H9 (cell line): ENCODE data around the gene PKDCC. TPM values are rescaled to one million over a fixed set of nuclear protein-coding genes. Genes with fewer than 3 reads are reported as not detected.

ENCODE experiments used
- DNase-seq: peaks from one replicate; pipeline ENCODE4 v3.0.0-alpha.2; 2017
- H2AFZ ChIP-seq: one replicate; pipeline ENCODE4 v1.6.1; 2013; ENCODE audit warnings: mild to moderate bottlenecking, low read length, control low read depth, moderate library complexity
- H2AK5ac ChIP-seq: 2 replicates; pipeline ENCODE4 v1.6.1; 2013; ENCODE audit warnings: low read length, control low read depth, mixed read lengths; ENCODE audit not compliant: insufficient read length
- H2BK120ac ChIP-seq: one replicate; pipeline ENCODE4 v1.6.1; 2013; ENCODE audit warnings: low read depth, mild to moderate bottlenecking, low read length, control low read depth, inconsistent platforms; ENCODE audit not compliant: poor library complexity, severe bottlenecking
- H2BK12ac ChIP-seq: 2 replicates; pipeline ENCODE4 v1.6.1; 2013; ENCODE audit warnings: low read length, control low read depth, mixed read lengths, low read depth; ENCODE audit not compliant: insufficient read length
- H2BK15ac ChIP-seq: 2 replicates; pipeline ENCODE4 v1.6.1; 2013; ENCODE audit warnings: low read depth, low read length, control low read depth
- H2BK20ac ChIP-seq: one replicate; pipeline ENCODE4 v1.6.1; 2013; ENCODE audit warnings: low read depth, mild to moderate bottlenecking, low read length, control low read depth, inconsistent platforms; ENCODE audit not compliant: poor library complexity, severe bottlenecking
- H2BK5ac ChIP-seq: 2 replicates; pipeline ENCODE4 v1.6.1; 2013; ENCODE audit warnings: low read length, control low read depth, mixed read lengths; ENCODE audit not compliant: insufficient read length
- H3K14ac ChIP-seq: 2 replicates; pipeline ENCODE4 v1.6.1; 2013; ENCODE audit warnings: low read length, control low read depth; ENCODE audit not compliant: insufficient read depth
- H3K18ac ChIP-seq: 2 replicates; pipeline ENCODE4 v1.6.1; 2013; ENCODE audit warnings: low read depth, mild to moderate bottlenecking, mixed read lengths, low read length, control low read depth; ENCODE audit not compliant: insufficient read length
- H3K23ac ChIP-seq: 2 replicates; pipeline ENCODE4 v1.6.1; 2013; ENCODE audit warnings: low read length, control low read depth, mixed read lengths, low read depth; ENCODE audit not compliant: insufficient read length
- H3K23me2 ChIP-seq: 2 replicates; pipeline ENCODE4 v1.6.1; 2013; ENCODE audit warnings: low read depth, mild to moderate bottlenecking, mixed read lengths, low read length, control low read depth; ENCODE audit not compliant: insufficient read length, poor library complexity, severe bottlenecking
- H3K27ac ChIP-seq: 2 replicates; pipeline ENCODE4 v1.5.1; 2013; ENCODE audit warnings: low read length, control low read depth, mixed read lengths, low read depth; ENCODE audit not compliant: insufficient read length
- H3K27me3 ChIP-seq: 2 replicates; pipeline ENCODE4 v1.6.1; 2013; ENCODE audit warnings: low read length, control low read depth, inconsistent platforms; ENCODE audit not compliant: insufficient read depth
- H3K4ac ChIP-seq: 2 replicates; pipeline ENCODE4 v1.6.1; 2013; ENCODE audit warnings: low read depth, mild to moderate bottlenecking, control low read depth, inconsistent platforms, low read length, moderate library complexity
- H3K4me1 ChIP-seq: 2 replicates; pipeline ENCODE4 v1.6.1; 2013; ENCODE audit warnings: low read length, control low read depth, inconsistent platforms; ENCODE audit not compliant: insufficient read depth
- H3K4me2 ChIP-seq: 2 replicates; pipeline ENCODE4 v1.6.1; 2013; ENCODE audit warnings: low read length, control low read depth, mixed read lengths; ENCODE audit not compliant: insufficient read length, insufficient read depth
- H3K56ac ChIP-seq: 2 replicates; pipeline ENCODE4 v1.6.1; 2013; ENCODE audit warnings: low read depth, mild to moderate bottlenecking, mixed read lengths, low read length, control low read depth; ENCODE audit not compliant: insufficient read length
- H3K79me1 ChIP-seq: 2 replicates; pipeline ENCODE4 v1.6.1; 2013; ENCODE audit warnings: low read depth, mild to moderate bottlenecking, moderate library complexity, low read length, control low read depth, inconsistent platforms; ENCODE audit not compliant: insufficient read depth, poor library complexity, severe bottlenecking
- H3K79me2 ChIP-seq: 2 replicates; pipeline ENCODE4 v1.6.1; 2013; ENCODE audit warnings: low read length, control low read depth, inconsistent platforms; ENCODE audit not compliant: insufficient read depth
- H3K9ac ChIP-seq: 2 replicates; pipeline ENCODE4 v1.6.1; 2013; ENCODE audit warnings: low read length, control low read depth, mixed read lengths; ENCODE audit not compliant: insufficient read length; ENCODE audit errors: extremely low read depth
- H3K9me3 ChIP-seq: one replicate; pipeline ENCODE4 v1.6.1; 2013; ENCODE audit warnings: low read depth, low read length, inconsistent platforms; ENCODE audit not compliant: control insufficient read depth
- H3T11ph ChIP-seq: one replicate; pipeline ENCODE4 v1.6.1; 2013; ENCODE audit warnings: mild to moderate bottlenecking, low read length, control low read depth, inconsistent platforms
- H4K20me1 ChIP-seq: one replicate; pipeline ENCODE4 v1.6.1; 2013; ENCODE audit not compliant: control insufficient read depth, insufficient read length, insufficient read depth
- H4K5ac ChIP-seq: 2 replicates; pipeline ENCODE4 v1.6.1; 2013; ENCODE audit warnings: low read depth, mild to moderate bottlenecking, mixed read lengths, low read length, control low read depth; ENCODE audit not compliant: insufficient read length
- H4K8ac ChIP-seq: replicated peaks from 2 replicates; pipeline ENCODE4 v1.6.1; 2013; ENCODE audit warnings: low read length, control low read depth, mixed read lengths, low read depth; ENCODE audit not compliant: insufficient read length
- H4K91ac ChIP-seq: 2 replicates; pipeline ENCODE4 v1.6.1; 2013; ENCODE audit warnings: low read depth, mild to moderate bottlenecking, moderate library complexity, mixed read lengths, low read length, control low read depth; ENCODE audit not compliant: insufficient read length
- H3K27ac Mint-ChIP-seq, 3 experiments: 2 replicates in 2 of 3; 3 replicates in 1 of 3; pipeline ENCODE4 v1.8.0; 2020 to 2021; ENCODE audit warnings: mixed read lengths in 3 of 3, mild to moderate bottlenecking in 1 of 3, moderate library complexity in 1 of 3
- H3K27me3 Mint-ChIP-seq: 2 replicates; pipeline ENCODE4 v1.8.0; 2021; ENCODE audit warnings: low read depth, mild to moderate bottlenecking, moderate library complexity, mixed read lengths
- H3K36me3 Mint-ChIP-seq, 3 experiments: 2 replicates in 2 of 3; 3 replicates in 1 of 3; pipeline ENCODE4 v1.8.0; 2020 to 2021; ENCODE audit warnings: low read depth in 3 of 3, mixed read lengths in 3 of 3; ENCODE audit not compliant: insufficient read depth in 1 of 3
- H3K4me1 Mint-ChIP-seq, 2 experiments: 2 replicates each; pipeline ENCODE4 v1.8.0; 2020; ENCODE audit warnings: mixed read lengths in 2 of 2
- H3K4me3 Mint-ChIP-seq, 2 experiments: 2 replicates in 1 of 2; 3 replicates in 1 of 2; pipeline ENCODE4 v1.8.0; 2020 to 2021; ENCODE audit warnings: mild to moderate bottlenecking in 2 of 2, mixed read lengths in 2 of 2, moderate library complexity in 1 of 2
- H3K9me3 Mint-ChIP-seq, 2 experiments: 2 replicates in 1 of 2; 3 replicates in 1 of 2; pipeline ENCODE4 v1.8.0; 2020; ENCODE audit warnings: mild to moderate bottlenecking in 2 of 2, mixed read lengths in 2 of 2, moderate library complexity in 1 of 2
- WGBS: extraction: QIAGEN DNeasy Blood & Tissue Kit; methylation state at CpG from one replicate; pipeline ENCODE4 v1.1.7; 2013; ENCODE audit warnings: missing lambda C conversion rate, low lambda C conversion rate, mixed read lengths; ENCODE audit not compliant: insufficient read length; ENCODE audit errors: extremely low coverage; 5-methylcytosine and 5-hydroxymethylcytosine counted together
- total RNA-seq: library from RNA; stranded (reverse); gene quantifications from 2 replicates; pipeline ENCODE4 v1.2.1, GENCODE V29; 2021
- TF ChIP-seq, protein P1 (sequence below): fragments of 200-600 bp; sonication (generic); conservative IDR thresholded peaks from 3 replicates; pipeline ENCODE4 v1.8.0; 2021; ENCODE audit warnings: antibody characterized with exemption, mild to moderate bottlenecking

The PKDCC gene
- total RNA-seq, 1 experiment from 2014 or later = 134 TPM

DNA sequence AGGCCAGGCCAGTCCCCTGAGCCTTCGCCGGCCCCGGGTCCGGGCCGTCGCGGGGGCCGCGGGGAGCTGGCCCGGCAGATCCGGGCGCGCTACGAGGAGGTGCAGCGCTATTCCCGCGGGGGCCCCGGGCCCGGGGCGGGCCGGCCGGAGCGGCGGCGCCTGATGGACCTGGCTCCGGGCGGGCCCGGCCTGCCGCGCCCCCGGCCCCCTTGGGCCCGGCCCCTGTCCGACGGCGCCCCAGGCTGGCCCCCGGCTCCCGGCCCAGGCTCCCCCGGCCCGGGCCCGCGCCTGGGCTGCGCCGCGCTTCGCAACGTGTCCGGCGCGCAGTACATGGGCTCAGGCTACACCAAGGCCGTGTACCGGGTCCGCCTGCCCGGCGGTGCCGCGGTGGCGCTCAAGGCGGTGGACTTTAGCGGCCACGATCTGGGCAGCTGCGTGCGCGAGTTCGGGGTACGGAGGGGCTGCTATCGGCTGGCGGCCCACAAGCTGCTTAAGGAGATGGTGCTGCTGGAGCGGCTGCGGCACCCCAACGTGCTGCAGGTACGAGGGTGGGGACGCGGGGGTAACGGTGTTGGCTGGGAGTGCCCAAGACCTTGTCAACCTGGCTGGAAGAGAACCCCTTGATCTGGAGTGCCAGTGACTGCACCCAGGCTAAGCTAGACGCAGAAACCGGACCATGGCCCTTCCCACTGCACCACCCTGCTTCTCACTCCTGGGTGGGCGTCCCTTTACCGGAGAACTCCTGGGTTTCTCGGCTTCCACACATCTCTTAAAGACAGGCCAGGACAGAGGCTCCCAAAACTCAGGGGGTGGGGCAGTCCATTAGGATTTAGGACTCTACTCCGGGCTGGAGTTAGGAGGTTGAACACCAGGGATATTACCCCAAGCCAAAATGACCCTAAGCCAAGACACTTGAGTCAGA is 739 bp downstream of the PKDCC start:
- no peak overlapping the region for H3K27ac ChIP-seq
- Mint-ChIP-seq H3K4me3 (peak overlapping the region; percentile 88 to 91), H3K36me3 (peaks cover 0 to 44% (median 27%) of the 10 kb centered on the region in 3 experiments; a peak in 5 of 7 replicates), H3K27me3 (peaks cover 24% of the 10 kb centered on the region), H3K27ac (peak overlapping the region in 1 of 3 experiments; percentile 76; a peak in 1 of 7 replicates), H3K4me1 (peaks cover 63 to 66% of the 10 kb centered on the region in 2 experiments), H3K9me3 (no peaks in the 10 kb centered on the region)
- H2BK20ac ChIP-seq = no peak overlapping the region
- H4K8ac ChIP-seq = no peak overlapping the region
- no peak overlapping the region for H3K18ac ChIP-seq
- H3K4ac ChIP-seq = no peak overlapping the region
- H3K23me2 ChIP-seq = peaks cover 11% of the 10 kb centered on the region
- H3K9ac ChIP-seq = no peak overlapping the region
- H2BK5ac ChIP-seq = no peak overlapping the region
- H3K27me3 ChIP-seq = peaks cover 11% of the 10 kb centered on the region; the same call in 1 of the 2 replicates
- no peak overlapping the region for H2BK12ac ChIP-seq
- no peak overlapping the region for H3T11ph ChIP-seq
- H2BK120ac ChIP-seq = no peak overlapping the region
- peak overlapping the region; percentile 35 for H3K4me2 ChIP-seq
- DNase-seq = peak; percentile 46
- no peak overlapping the region for H4K5ac ChIP-seq
- H3K79me1 ChIP-seq = no peaks in the 10 kb centered on the region
- no peak overlapping the region for H3K23ac ChIP-seq
- no peak overlapping the region for H2AK5ac ChIP-seq
- no peak overlapping the region for H2AFZ ChIP-seq
- no peaks in the 10 kb centered on the region for H3K4me1 ChIP-seq
- no peaks in the 10 kb centered on the region for H4K20me1 ChIP-seq
- no peak overlapping the region for H4K91ac ChIP-seq
- no peaks in the 10 kb centered on the region for H3K9me3 ChIP-seq
- no peak overlapping the region; the same call in 1 of the 2 replicates for H3K14ac ChIP-seq
- WGBS = no CpG with 5 or more reads among the region's 80 CpGs
- TF ChIP-seq, protein P1, sequence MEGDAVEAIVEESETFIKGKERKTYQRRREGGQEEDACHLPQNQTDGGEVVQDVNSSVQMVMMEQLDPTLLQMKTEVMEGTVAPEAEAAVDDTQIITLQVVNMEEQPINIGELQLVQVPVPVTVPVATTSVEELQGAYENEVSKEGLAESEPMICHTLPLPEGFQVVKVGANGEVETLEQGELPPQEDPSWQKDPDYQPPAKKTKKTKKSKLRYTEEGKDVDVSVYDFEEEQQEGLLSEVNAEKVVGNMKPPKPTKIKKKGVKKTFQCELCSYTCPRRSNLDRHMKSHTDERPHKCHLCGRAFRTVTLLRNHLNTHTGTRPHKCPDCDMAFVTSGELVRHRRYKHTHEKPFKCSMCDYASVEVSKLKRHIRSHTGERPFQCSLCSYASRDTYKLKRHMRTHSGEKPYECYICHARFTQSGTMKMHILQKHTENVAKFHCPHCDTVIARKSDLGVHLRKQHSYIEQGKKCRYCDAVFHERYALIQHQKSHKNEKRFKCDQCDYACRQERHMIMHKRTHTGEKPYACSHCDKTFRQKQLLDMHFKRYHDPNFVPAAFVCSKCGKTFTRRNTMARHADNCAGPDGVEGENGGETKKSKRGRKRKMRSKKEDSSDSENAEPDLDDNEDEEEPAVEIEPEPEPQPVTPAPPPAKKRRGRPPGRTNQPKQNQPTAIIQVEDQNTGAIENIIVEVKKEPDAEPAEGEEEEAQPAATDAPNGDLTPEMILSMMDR = no peak
- no peaks in the 10 kb centered on the region for H3K79me2 ChIP-seq
- no peak overlapping the region for H3K56ac ChIP-seq
- no peak overlapping the region for H2BK15ac ChIP-seq
